Rectal smooth muscle tissue (tissue), 1 donor: ENCODE results near the gene RAB14.
"Not testable (repeated sequence)": the region's sequence is repeated elsewhere in the genome, so short reads cannot be mapped to it uniquely, and the experiment has no call there.

Experiments
- H3K27ac ChIP-seq: one replicate; pipeline ENCODE4 v1.7.0; 2013; ENCODE audit warnings: low read depth, low read length, inconsistent platforms
- H3K27me3 ChIP-seq: one replicate; pipeline ENCODE4 v1.7.0; 2013; ENCODE audit warnings: low read length; ENCODE audit not compliant: control insufficient read depth, insufficient read depth
- H3K36me3 ChIP-seq: one replicate; pipeline ENCODE4 v1.7.0; 2013; ENCODE audit warnings: low read length; ENCODE audit not compliant: control insufficient read depth, insufficient read depth
- H3K4me1 ChIP-seq: one replicate; pipeline ENCODE4 v1.7.0; 2013; ENCODE audit warnings: low read length; ENCODE audit not compliant: control insufficient read depth, insufficient read depth
- H3K4me3 ChIP-seq: one replicate; pipeline ENCODE4 v1.7.0; 2013; ENCODE audit warnings: low read length
- H3K9ac ChIP-seq: one replicate; pipeline ENCODE4 v1.7.0; 2013; ENCODE audit warnings: low read length

RAB14 gene

GRCh38 chr9:121138973-121139372 lies 62.7 kb downstream of the RAB14 start:
- H3K27ac ChIP-seq, result no peak overlapping the region
- H3K27me3 ChIP-seq, result no peaks in the 10 kb centered on the region
- H3K9ac ChIP-seq, result no peak overlapping the region
- H3K4me1 ChIP-seq, result no peaks in the 10 kb centered on the region
- H3K36me3 ChIP-seq, result peaks cover 24% of the 10 kb centered on the region
- no peak overlapping the region for H3K4me3 ChIP-seq

GRCh38 chr9:121138561-121138960 lies 63.1 kb downstream of the RAB14 start:
- H3K36me3 ChIP-seq, result peaks cover 24% of the 10 kb centered on the region
- no peaks in the 10 kb centered on the region for H3K4me1 ChIP-seq
- no peak overlapping the region for H3K27ac ChIP-seq
- H3K4me3 ChIP-seq, result no peak overlapping the region
- H3K27me3 ChIP-seq, result no peaks in the 10 kb centered on the region
- H3K9ac ChIP-seq, result no peak overlapping the region

- Histone ChIP-seq H3K4me1 (no peaks in the 10 kb centered on the region), H3K27me3 (no peaks in the 10 kb centered on the region), H3K9ac (no peak overlapping the region), H3K4me3 (no peak overlapping the region), H3K36me3 (peaks cover 3% of the 10 kb centered on the region), H3K27ac (no peak overlapping the region)
Observed at GRCh38 chr9:121135642-121136041, 66.0 kb downstream of the RAB14 start.

- H3K4me3 ChIP-seq, result no peak overlapping the region
- H3K36me3 ChIP-seq, result peaks cover 3% of the 10 kb centered on the region
- no peaks in the 10 kb centered on the region for H3K27me3 ChIP-seq
- H3K27ac ChIP-seq, result no peak overlapping the region
- H3K4me1 ChIP-seq, result no peaks in the 10 kb centered on the region
- no peak overlapping the region for H3K9ac ChIP-seq
Observed at GRCh38 chr9:121133104-121133816, 68.4 kb downstream of the RAB14 start.

- H3K4me3 ChIP-seq, H3K27ac ChIP-seq, H3K9ac ChIP-seq, H3K4me1 ChIP-seq, H3K36me3 ChIP-seq, H3K27me3 ChIP-seq: not testable (repeated sequence)
Observed at GRCh38 chr9:121129384-121129783, 72.3 kb downstream of the RAB14 start.
